Activated CD4-positive, alpha-beta T cell treated with anti-CD3 and anti-CD28 coated beads for 1 hour (primary cell): ENCODE data around the gene FUT8.

Source experiments
- DNase-seq: peaks from one replicate; pipeline ENCODE4 v3.0.0-alpha.2; 2020

The FUT8 gene

DNA sequence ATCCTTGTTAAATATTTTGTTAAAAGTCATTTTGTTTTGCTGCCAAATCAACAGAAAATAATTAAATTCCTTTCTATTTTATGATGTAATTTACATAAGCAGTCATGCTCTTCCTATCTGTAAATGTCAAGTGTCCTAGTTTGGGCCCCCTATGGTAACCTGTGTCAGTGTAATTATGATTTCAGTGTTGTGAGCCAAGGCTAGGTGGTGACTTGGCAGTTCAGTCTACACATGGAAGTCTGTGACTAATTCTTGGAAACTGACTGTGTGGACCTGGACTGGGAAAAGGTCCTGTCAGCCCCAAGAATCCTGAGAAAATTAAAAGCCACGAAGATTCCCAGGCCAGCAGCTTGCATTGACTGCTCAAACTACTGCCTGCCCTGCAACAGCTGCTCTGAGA, 371.0 kb downstream of the FUT8 start:
- no peak for DNase-seq

DNA sequence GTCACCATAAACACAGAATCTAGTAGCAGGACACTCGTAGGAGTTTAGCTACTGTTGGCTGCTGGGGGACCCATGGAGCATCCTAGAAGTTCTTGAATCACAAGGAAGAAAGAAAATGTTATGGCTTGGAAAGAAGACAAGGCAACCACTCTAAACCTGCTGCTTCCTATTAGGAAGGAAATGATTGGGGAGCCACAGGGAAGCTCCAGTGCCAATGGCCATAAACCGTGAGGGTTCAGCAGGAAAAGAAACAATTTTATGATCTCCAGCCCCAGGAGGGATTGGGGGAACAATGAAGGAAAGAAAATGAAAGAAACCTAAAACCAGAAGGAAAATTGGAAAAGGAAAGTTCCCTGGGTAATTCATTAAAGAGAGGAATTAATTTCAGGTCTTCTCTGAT, 372.0 kb downstream of the FUT8 start:
- no peak for DNase-seq

DNA sequence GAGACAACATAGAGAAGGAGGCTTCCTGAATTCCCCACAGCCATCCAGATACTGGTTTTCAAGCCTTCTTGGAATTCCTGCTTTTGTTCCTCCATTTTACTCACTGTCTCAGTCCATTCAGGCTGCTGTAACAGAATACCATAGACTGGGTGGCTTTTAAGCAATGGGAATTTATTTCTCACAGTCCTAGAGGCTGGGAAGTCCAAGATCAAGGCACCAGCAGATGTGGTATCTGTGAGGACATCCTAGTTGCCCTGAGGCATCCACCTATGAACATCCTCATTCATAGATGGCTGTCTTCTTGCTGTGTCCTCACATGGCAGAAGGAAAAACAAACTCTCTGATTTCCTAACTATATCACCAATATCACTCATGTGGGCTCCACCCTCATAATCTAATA, 374.9 kb downstream of the FUT8 start:
- DNase-seq, result no peak

DNA sequence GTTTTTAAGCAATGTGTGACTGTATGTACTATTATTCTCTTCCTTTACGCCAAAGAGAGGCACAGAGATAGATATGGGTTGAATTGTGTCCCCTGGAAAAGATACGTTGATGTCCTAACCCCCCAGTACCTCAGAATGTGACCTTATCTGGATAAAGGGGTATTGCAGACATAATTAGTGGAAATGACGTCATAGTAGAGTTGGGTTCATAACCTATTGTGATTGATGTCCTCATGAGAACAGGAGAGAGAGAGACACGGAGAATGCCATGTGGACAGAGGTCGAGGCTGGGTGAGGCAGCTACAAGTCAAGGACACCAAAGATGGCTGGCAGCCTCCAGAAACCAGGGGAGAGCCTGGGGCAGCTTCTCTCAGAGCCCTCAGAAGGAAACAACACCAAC, 376.3 kb downstream of the FUT8 start:
- DNase-seq, result no peak

DNA sequence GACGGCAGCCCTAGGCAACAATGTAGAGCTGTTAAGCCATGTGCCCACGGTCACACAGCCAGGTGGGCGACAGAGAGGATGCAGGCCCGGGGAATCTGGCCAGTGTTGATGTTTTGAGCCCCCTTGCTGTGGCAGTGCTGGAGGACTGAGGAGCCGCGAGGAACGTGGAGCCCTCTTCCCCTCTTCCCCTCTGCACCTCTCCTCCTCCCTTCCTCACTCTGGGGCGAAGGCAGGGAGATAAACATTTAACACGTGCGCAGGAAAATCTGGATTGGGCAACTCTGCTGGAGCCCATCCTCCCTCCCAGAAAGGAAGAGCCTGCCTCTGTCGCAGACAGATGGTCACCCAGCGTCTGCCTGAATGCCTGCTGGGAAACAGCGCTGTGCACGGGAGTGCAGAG, 376.8 kb downstream of the FUT8 start:
- no peak for DNase-seq

DNA sequence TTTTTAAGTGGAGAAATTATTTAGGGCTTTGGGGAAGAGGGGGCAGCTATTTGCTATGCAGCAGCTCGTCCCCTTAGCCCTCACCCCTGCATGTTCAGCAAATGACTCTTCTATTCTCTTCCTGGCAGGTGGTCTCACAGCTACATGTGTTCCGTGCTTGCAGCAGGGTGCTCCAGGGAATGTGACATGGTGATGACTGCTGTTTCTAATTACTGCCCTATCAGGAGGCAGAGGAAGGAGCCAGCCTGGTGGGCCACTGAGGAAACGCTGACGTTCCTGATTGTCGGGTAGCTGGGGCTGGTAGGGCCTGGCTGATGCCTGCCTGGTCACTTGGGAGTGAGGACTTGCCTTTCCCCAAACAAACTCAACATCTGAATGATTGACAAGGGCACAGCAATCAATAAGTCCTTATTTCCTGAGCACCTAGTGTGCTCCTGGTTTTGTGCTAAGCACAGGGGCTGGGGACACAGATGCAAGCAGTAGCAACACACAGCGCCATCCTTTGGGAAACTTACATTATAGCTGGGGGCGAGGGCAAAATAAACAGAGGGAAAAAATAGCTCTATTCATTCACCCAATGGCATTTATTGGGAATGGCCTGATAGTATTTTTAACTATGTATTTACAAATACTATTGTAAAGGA, 377.8 kb downstream of the FUT8 start:
- DNase-seq, result no peak

DNA sequence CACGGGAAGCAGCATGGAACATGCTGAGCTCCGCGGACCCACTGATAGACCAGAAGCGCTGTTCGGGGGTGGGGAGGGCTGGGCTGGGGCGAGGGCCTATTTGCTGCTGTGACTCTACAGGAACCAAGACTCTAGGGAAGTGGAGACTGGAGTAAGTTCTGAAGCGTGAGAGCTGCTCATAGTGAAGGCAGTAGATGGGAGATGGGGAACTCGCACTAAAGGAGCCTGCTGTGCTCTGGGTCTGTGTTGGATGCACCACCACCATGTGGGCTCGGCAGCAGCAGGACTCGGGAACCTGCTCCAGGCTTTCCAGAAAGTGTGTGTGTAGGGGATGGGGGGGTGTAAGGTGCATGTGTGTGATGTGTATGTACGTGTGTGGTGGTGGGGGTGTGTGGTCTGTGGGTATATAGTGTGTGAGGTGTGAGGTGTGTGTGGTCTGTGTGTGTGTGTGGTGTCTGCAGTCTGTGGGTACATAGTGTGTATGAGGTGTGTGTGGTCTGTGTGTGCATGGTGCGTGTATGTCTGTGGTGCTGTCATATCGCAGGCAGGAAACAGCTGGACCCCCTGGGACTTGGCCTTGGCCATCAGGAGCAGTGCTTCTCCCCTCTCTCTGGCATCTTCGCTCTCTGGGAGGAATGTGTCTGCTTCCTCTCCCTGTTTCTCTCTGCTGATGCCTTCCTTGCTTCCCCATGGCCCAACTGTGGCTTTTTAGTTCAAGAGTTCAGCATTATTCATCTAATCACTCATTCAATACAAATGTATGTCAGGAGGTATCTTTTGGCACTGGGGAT, 378.9 kb downstream of the FUT8 start:
- DNase-seq, result no peak

DNA sequence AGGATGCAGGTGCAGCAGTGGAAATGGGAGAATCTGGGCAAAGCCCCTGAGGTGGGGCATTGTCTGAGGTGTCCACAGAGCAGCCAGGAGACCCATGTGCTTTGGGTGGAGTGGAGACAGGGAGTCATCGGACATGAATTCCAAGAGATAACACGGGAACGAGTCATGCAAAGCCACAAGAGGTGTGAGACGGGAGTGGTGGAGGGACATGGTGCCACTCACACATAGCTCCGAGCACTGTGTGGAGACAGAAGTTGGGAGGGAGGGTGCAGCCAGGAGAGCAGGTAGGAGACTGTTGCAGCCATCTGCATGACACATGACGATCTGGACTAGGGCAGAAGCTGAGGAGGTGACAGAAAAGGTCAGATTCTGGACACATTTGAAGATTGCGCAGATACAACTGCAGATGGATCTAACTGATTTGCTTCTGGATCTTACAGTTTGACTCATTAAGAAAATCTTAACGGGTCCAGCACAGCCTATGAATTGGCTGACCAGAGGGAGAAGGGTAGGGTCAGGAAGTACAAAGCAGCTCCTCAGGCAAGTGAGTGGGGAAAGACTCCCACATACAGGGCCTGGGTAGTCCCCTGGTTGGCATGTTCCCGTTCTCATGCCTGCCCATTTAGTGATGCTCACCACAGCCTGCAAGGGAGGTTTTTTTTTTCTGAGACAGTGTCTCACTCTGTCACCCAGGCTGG, 379.8 kb downstream of the FUT8 start:
- DNase-seq, result no peak
